ENCODE measurements around the gene SGO2. TPM values are rescaled to one million over a fixed set of nuclear protein-coding genes. Genes with fewer than 3 reads are reported as not detected.

The SGO2 gene
- total and polyA plus RNA-seq, 2 of the 13 experiments (the other 11 are each of a cell fraction or from before 2014, with no cell fraction given): 5.1 to 16.2 TPM

GRCh38 chr2:200525882-200526651, at the start of gene SGO2 (continued):
- TF ChIP-seq ZNF512B (CRISPR knock-in tag; IDR thresholded peaks at IDR 0.05; ENCODE audit: borderline replicate concordance): peak; percentile 79; the same call in 1 of the 2 replicates
- peak; percentile 73; the same call in 1 of the 2 replicates for TF ChIP-seq ZSCAN9 (CRISPR knock-in tag; IDR thresholded peaks at IDR 0.05; ENCODE audit: borderline replicate concordance)
- TF ChIP-seq ZNF205 (CRISPR knock-in tag; IDR thresholded peaks at IDR 0.05): peak; percentile 87
- no peak for TF ChIP-seq MBD4 (IDR thresholded peaks at IDR 0.05; ENCODE audit: borderline replicate concordance, low read length)
- TF ChIP-seq ZNF124 (CRISPR knock-in tag; IDR thresholded peaks at IDR 0.05): 0 out of 2 replicates have a peak, but pooled peaks have one; percentile 74
- TF ChIP-seq HOXA7 (CRISPR knock-in tag; IDR thresholded peaks at IDR 0.05): no peak
- peak; percentile 72 for TF ChIP-seq ZNF407 (CRISPR knock-in tag; IDR thresholded peaks at IDR 0.05; ENCODE audit: not compliant biosample characterization)
- TF ChIP-seq ZNF256 (CRISPR knock-in tag; conservative IDR thresholded peaks at IDR 0.05): no peak
- no peak for TF ChIP-seq ZMAT5 (CRISPR knock-in tag; IDR thresholded peaks at IDR 0.05; ENCODE audit: borderline replicate concordance, low read depth)
- no peak for TF ChIP-seq ZNF770 (CRISPR knock-in tag; IDR thresholded peaks at IDR 0.05)

Measured in HepG2 (cell line).